SU-DHL-6 (cell line): ENCODE results near the gene SPATA33.
A peak's percentile ranks its signal among the peaks of the same experiment; 100 is the strongest.
"Not testable (repeated sequence)": the region's sequence is repeated elsewhere in the genome, so short reads cannot be mapped to it uniquely, and the experiment has no call there.

Experiments used
- H2AFZ ChIP-seq: fragments of 200-600 bp; sonication (generic); 2 replicates; pipeline ENCODE4 v1.6.1; 2014; ENCODE audit warnings: low read depth, mild to moderate bottlenecking, moderate library complexity, mixed read lengths, antibody characterized with exemption, low read length; ENCODE audit not compliant: severe bottlenecking
- H3F3A ChIP-seq: fragments of 200-600 bp; shearing (Covaris generic); 2 replicates; pipeline ENCODE4 v1.6.0; 2016; ENCODE audit warnings: antibody characterized with exemption, mild to moderate bottlenecking; ENCODE audit not compliant: insufficient read depth
- H3K27ac ChIP-seq: fragments of 200-600 bp; sonication (generic); 2 replicates; pipeline ENCODE4 v1.5.1; 2016; ENCODE audit warnings: low read depth, mild to moderate bottlenecking, low read length, moderate library complexity, mixed read lengths
- H3K27me3 ChIP-seq: fragments of 200-600 bp; sonication (generic), shearing (Covaris generic); 2 replicates; pipeline ENCODE4 v1.6.0; 2014; ENCODE audit warnings: mild to moderate bottlenecking, low read length
- H3K36me3 ChIP-seq: fragments of 200-600 bp; sonication (generic); 2 replicates; pipeline ENCODE4 v1.6.1; 2014; ENCODE audit warnings: mild to moderate bottlenecking, low read length, mixed read lengths
- H3K4me2 ChIP-seq: fragments of 300-600, 200-600 bp; shearing (Covaris generic), sonication (generic); 2 replicates; pipeline ENCODE4 v1.6.0; 2014; ENCODE audit warnings: low read length, low read depth, mild to moderate bottlenecking; ENCODE audit not compliant: poor library complexity, severe bottlenecking
- H3K4me3 ChIP-seq: fragments of 200-600 bp; sonication (generic); 2 replicates; pipeline ENCODE4 v1.5.1; 2014; ENCODE audit warnings: antibody characterized with exemption, low read length, mild to moderate bottlenecking, mixed read lengths; ENCODE audit not compliant: insufficient read depth, poor library complexity, severe bottlenecking
- H3K79me2 ChIP-seq: fragments of 200-600 bp; sonication (generic); 2 replicates; pipeline ENCODE4 v1.6.1; 2014; ENCODE audit warnings: mild to moderate bottlenecking, low read length, moderate library complexity; ENCODE audit not compliant: insufficient read depth
- H3K9ac ChIP-seq: fragments of 200-600 bp; sonication (generic); 2 replicates; pipeline ENCODE4 v1.7.0; 2014; ENCODE audit warnings: mild to moderate bottlenecking, low read length
- H3K9me2 ChIP-seq: fragments of 200-600 bp; sonication (generic); replicated peaks from 2 replicates; pipeline ENCODE4 v1.6.1; 2014; ENCODE audit warnings: low read length; ENCODE audit not compliant: insufficient read depth
- H3K9me3 ChIP-seq: fragments of 200-600 bp; sonication (generic); 2 replicates; pipeline ENCODE4 v1.6.1; 2014; ENCODE audit warnings: low read length, mixed read lengths; ENCODE audit not compliant: insufficient read depth
- H4K20me1 ChIP-seq: fragments of 200-600 bp; sonication (generic); 2 replicates; pipeline ENCODE4 v1.6.1; 2014; ENCODE audit warnings: low read depth, mild to moderate bottlenecking, antibody characterized with exemption, low read length, moderate library complexity, mixed read lengths
- CTCF ChIP-seq: fragments of 200-600 bp; sonication (generic); IDR thresholded peaks from one replicate; pipeline ENCODE4 v1.5.1; 2017; ENCODE audit warnings: antibody characterized with exemption, mild to moderate bottlenecking, low read length, moderate library complexity; ENCODE audit not compliant: insufficient read depth, poor library complexity, severe bottlenecking
- EZH2phosphoT487 ChIP-seq: fragments of 200-600 bp; sonication (generic), shearing (Covaris generic); conservative IDR thresholded peaks from 2 replicates; pipeline ENCODE4 v1.6.1; 2018; ENCODE audit warnings: mild to moderate bottlenecking, antibody characterized with exemption, low read length, moderate library complexity, mixed read lengths

The SPATA33 gene

GRCh38 chr16:89687092-89687940 lies 29.7 kb downstream of the SPATA33 start:
- H3K9me3 ChIP-seq, result no peaks in the 10 kb centered on the region
- peak overlapping the region; percentile 98 for H3K4me2 ChIP-seq
- H3K79me2 ChIP-seq, result peaks cover 8% of the 10 kb centered on the region
- H3K27ac ChIP-seq, result peak overlapping the region; percentile 97
- peak overlapping the region; percentile 90 for H3K9ac ChIP-seq
- H3K36me3 ChIP-seq, result no peaks in the 10 kb centered on the region; the same call in 1 of the 2 replicates
- H2AFZ ChIP-seq, result peak overlapping the region; percentile 99
- H3K27me3 ChIP-seq, result no peaks in the 10 kb centered on the region
- H4K20me1 ChIP-seq, result no peaks in the 10 kb centered on the region
- TF ChIP-seq EZH2phosphoT487 (no peak), CTCF (no peak)
- H3K9me2 ChIP-seq, result no peaks in the 10 kb centered on the region
- peaks cover 4% of the 10 kb centered on the region for H3F3A ChIP-seq
- peak overlapping the region; percentile 95 for H3K4me3 ChIP-seq

GRCh38 chr16:89688395-89688794 lies 30.8 kb downstream of the SPATA33 start:
- Histone ChIP-seq H3K4me3 (no peak overlapping the region), H4K20me1 (no peaks in the 10 kb centered on the region), H3K4me2 (no peak overlapping the region), H3K9ac (no peak overlapping the region), H3K9me3 (no peaks in the 10 kb centered on the region), H2AFZ (no peak overlapping the region), H3K27me3 (no peaks in the 10 kb centered on the region), H3F3A (peaks cover 4% of the 10 kb centered on the region), H3K36me3 (no peaks in the 10 kb centered on the region; the same call in 1 of the 2 replicates), H3K27ac (no peak overlapping the region), H3K79me2 (peaks cover 8% of the 10 kb centered on the region), H3K9me2 (no peaks in the 10 kb centered on the region)
- TF ChIP-seq EZH2phosphoT487 (no peak), CTCF (no peak)

- Histone ChIP-seq H3K9ac (no peak overlapping the region), H3K4me3 (no peak overlapping the region), H3K27me3 (no peaks in the 10 kb centered on the region), H3K27ac (no peak overlapping the region), H4K20me1 (no peaks in the 10 kb centered on the region), H2AFZ (no peak overlapping the region), H3K9me3 (no peaks in the 10 kb centered on the region), H3K9me2 (no peaks in the 10 kb centered on the region), H3F3A (peaks cover 4% of the 10 kb centered on the region), H3K4me2 (no peak overlapping the region), H3K36me3 (no peaks in the 10 kb centered on the region; the same call in 1 of the 2 replicates), H3K79me2 (peaks cover 8% of the 10 kb centered on the region)
- TF ChIP-seq CTCF, result no peak
- TF ChIP-seq EZH2phosphoT487, result no peak
These were observed 31.5 kb downstream of the SPATA33 start for GRCh38 chr16:89689142-89689541.

GRCh38 chr16:89689621-89690020 lies 32.0 kb downstream of the SPATA33 start:
- not testable (repeated sequence) for H3K79me2 ChIP-seq, H3K4me2 ChIP-seq, H3K27me3 ChIP-seq, H3K4me3 ChIP-seq, H3K9me2 ChIP-seq, H2AFZ ChIP-seq, H4K20me1 ChIP-seq, H3K9me3 ChIP-seq, H3K27ac ChIP-seq, H3K9ac ChIP-seq, H3F3A ChIP-seq, H3K36me3 ChIP-seq
